ENCODE results near the gene MACROD2. TPM values are rescaled to one million over a fixed set of nuclear protein-coding genes. Genes with fewer than 3 reads are reported as not detected.

Gene MACROD2
- total and polyA plus RNA-seq, 4 donors: 13.0 to 67.1 (median 20.7) TPM

GRCh38 chr20:14879020-14879697, 883.8 kb downstream of the MACROD2 start:
- DNase-seq (no peak), ATAC-seq (ENCODE audit: insufficient read depth, low FRiP score) (no peak)
- peaks cover 0 to 2% (median 0%) of the 10 kb centered on the region in 4 donors for H3K9me3 ChIP-seq (ENCODE audit: control insufficient read depth in 4 of 4, insufficient read depth in 3 of 4, low read length in 3 of 4)
- no peak overlapping the region for H3K27ac ChIP-seq (ENCODE audit: low read depth in 1 of 2, low read length in 1 of 2)
- TF ChIP-seq CTCF (IDR thresholded peaks at IDR 0.05; ENCODE audit: control extremely low read depth, extremely low read depth): no peak
- no peaks in the 10 kb centered on the region for H3K27me3 ChIP-seq (ENCODE audit: control insufficient read depth in 3 of 3, insufficient read depth in 3 of 3, low read length in 2 of 3)
- H3K4me1 ChIP-seq (ENCODE audit: control insufficient read depth in 5 of 5, insufficient read depth in 5 of 5, low read length in 5 of 5): peaks cover 0 to 3% (median 0%) of the 10 kb centered on the region in 5 donors
- H3K36me3 ChIP-seq (ENCODE audit: control insufficient read depth in 4 of 4, insufficient read depth in 4 of 4, low read length in 4 of 4): no peaks in the 10 kb centered on the region
- 78 to 89% methylated on average over 2 of the region's 2 CpGs for WGBS, 2 donors
- no peak overlapping the region for H3K4me3 ChIP-seq
- H3K9ac ChIP-seq (ENCODE audit: insufficient read depth in 1 of 2, low read length in 2 of 2): no peak overlapping the region

- Histone ChIP-seq H3K4me3 (no peak overlapping the region), H3K4me1 (ENCODE audit: control insufficient read depth in 5 of 5, insufficient read depth in 5 of 5, low read length in 5 of 5) (peaks cover 0 to 3% (median 0%) of the 10 kb centered on the region in 5 donors), H3K27me3 (ENCODE audit: control insufficient read depth in 3 of 3, insufficient read depth in 3 of 3, low read length in 2 of 3) (no peaks in the 10 kb centered on the region), H3K27ac (ENCODE audit: low read depth in 1 of 2, low read length in 1 of 2) (no peak overlapping the region), H3K36me3 (ENCODE audit: control insufficient read depth in 4 of 4, insufficient read depth in 4 of 4, low read length in 4 of 4) (no peaks in the 10 kb centered on the region), H3K9ac (ENCODE audit: insufficient read depth in 1 of 2, low read length in 2 of 2) (no peak overlapping the region), H3K9me3 (ENCODE audit: control insufficient read depth in 4 of 4, insufficient read depth in 3 of 4, low read length in 3 of 4) (peaks cover 0 to 2% (median 0%) of the 10 kb centered on the region in 4 donors)
- no peak for TF ChIP-seq CTCF (IDR thresholded peaks at IDR 0.05; ENCODE audit: control extremely low read depth, extremely low read depth)
- no peak for ATAC-seq (ENCODE audit: insufficient read depth, low FRiP score)
- no peak for DNase-seq
- 83 to 90% methylated on average over 5 of the region's 5 CpGs for WGBS, 2 donors
These were observed 884.5 kb downstream of the MACROD2 start for GRCh38 chr20:14879839-14880238.

GRCh38 chr20:14881518-14881917, 886.2 kb downstream of the MACROD2 start:
- ATAC-seq (ENCODE audit: insufficient read depth, low FRiP score) (peak; percentile 48), DNase-seq (no peak)
- H3K4me1 ChIP-seq (ENCODE audit: control insufficient read depth in 5 of 5, insufficient read depth in 5 of 5, low read length in 5 of 5): peaks cover 0 to 3% (median 0%) of the 10 kb centered on the region in 5 donors
- H3K9ac ChIP-seq (ENCODE audit: insufficient read depth in 1 of 2, low read length in 2 of 2): no peak overlapping the region
- no peaks in the 10 kb centered on the region for H3K36me3 ChIP-seq (ENCODE audit: control insufficient read depth in 4 of 4, insufficient read depth in 4 of 4, low read length in 4 of 4)
- H3K27me3 ChIP-seq (ENCODE audit: control insufficient read depth in 3 of 3, insufficient read depth in 3 of 3, low read length in 2 of 3): no peaks in the 10 kb centered on the region
- peaks cover 0 to 2% (median 0%) of the 10 kb centered on the region in 4 donors for H3K9me3 ChIP-seq (ENCODE audit: control insufficient read depth in 4 of 4, insufficient read depth in 3 of 4, low read length in 3 of 4)
- WGBS, 2 donors: 73 to 85% methylated on average over 2 of the region's 2 CpGs
- no peak for TF ChIP-seq CTCF (IDR thresholded peaks at IDR 0.05; ENCODE audit: control extremely low read depth, extremely low read depth)
- no peak overlapping the region for H3K27ac ChIP-seq (ENCODE audit: low read depth in 1 of 2, low read length in 1 of 2)
- H3K4me3 ChIP-seq: no peak overlapping the region

All from lung (tissue), 12 donors.